Umbilical cord (tissue), 2 donors: ENCODE data around the gene CBR4. TPM values are rescaled to one million over a fixed set of nuclear protein-coding genes. Genes with fewer than 3 reads are reported as not detected.

Source experiments
- DNase-seq: peaks from one replicate; pipeline ENCODE4 v3.0.0-alpha.2; 2015; ENCODE audit warnings: low spot score
- total RNA-seq: library from RNA; depleted of rRNA; stranded (reverse); fragments of >200 nt; gene quantifications from one replicate; pipeline ENCODE4 v1.2.3, GENCODE V29; 2014; ENCODE audit warnings: low replicate concordance; ENCODE audit not compliant: insufficient read depth

The CBR4 gene
- total RNA-seq, 1 donor from 2014 or later, result 30.3 TPM

DNA sequence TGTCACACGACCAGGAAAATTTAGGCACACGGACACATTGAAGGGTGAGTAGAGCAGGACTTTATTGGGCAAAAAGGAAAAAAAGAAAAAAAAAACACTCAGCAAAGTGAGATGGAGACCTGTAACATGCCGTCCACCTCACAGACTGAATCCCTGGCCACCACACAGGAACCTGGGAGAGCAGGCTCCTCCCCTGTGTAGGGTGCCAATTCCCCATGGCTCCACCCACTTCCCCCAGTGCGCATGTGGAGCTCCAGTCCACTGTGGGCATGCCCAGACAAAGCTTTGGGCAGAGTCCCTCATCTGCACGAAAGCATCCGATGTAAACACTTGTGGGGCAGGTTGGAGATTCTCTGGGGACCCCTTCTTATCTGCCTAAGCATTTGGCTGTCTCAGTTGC, 23.6 kb upstream of the CBR4 start:
- no peak for DNase-seq

DNA sequence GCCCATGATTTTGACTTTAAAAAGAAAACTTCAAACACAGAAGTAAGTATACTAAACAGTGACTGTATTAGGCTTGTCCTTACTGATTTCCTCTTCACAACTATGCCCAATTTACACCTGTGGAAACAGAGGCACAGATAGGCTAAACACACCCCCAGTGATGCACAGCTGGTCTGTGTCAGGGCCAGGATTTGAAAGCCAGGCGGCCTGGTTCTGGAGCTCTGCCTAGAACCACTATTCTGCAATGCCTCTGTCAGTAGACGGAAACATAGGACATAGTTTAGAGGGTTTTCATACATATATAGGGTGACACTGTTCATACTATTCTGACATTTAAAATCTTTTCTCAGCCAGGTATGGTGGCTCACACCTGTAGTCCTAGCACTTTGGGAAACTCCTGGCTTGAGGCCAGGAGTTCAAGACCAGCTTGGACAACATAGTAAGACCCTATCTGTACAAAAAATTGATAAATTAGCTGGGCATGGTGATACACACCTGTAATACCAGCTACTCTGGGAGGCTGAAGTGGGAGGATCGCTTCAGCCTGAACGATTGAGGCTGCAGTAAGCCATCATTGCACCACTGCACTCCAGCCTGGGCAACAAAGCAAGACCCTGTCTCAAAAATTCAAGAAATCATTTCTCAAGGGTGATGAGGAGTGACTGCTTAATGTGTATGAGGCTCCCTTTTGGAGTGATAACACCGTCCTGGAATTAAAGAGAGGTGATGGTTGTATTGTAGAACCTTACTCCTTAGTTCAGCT, 23.0 kb upstream of the CBR4 start:
- DNase-seq, result no peak

DNA sequence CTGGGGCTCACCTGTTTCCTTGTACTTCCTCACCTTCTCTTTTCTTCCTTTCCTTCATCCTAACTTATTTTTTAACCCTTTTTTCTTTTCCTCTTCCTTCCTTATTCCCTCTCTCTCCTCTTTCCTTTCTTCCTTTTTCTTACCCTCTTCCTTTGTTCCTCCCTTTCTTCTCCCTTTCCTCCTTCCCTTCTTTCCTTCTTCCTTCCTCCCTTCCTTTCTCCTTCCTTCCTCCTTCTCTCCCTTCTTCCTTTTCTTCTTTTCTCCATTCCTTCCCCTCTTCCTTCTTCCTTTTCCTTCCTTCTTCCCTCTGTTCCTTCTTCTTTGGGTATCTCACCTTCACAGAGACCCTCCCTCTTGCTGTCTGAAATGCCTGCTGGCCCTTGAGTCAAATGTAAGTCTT, 22.1 kb upstream of the CBR4 start:
- no peak for DNase-seq

DNA sequence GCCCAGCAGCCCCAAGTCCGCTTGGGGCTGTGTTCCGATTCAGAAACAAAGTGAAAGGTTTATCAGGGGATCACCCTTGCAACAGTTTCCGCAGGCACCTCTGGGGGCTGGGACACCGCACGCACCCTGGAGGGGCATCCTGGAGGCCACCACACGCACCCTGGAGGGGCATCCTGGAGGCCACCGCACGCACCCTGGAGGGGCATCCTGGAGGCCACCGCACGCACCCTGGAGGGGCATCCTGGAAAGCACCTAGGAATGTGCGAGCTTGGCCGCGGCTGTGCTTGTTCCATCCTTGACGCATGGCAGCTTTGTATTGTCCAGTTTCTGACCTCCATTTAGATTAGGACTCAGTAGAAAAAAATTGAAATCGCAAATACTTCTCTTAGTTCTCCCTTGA, 21.3 kb upstream of the CBR4 start:
- no peak for DNase-seq

DNA sequence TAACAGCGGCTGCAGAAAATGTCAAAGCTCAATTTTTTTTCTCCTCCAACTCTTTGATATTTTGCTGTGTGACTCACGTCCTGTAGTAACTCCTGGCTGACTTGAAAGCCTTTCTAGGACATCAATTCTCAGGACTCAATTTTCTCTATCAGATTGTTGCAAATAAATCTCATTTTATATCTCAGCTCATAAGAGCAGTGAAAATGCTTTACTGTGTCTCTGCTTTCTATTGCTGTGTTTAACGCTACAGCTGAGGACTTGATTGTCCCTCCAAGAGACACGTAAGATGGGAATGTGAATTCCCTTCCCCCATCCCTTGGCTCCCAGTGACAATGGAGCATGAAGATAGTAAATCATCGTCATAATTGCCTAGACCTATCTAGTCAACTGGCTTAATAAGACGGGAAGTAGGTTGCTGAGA, 20.5 kb upstream of the CBR4 start:
- DNase-seq, result no peak

DNA sequence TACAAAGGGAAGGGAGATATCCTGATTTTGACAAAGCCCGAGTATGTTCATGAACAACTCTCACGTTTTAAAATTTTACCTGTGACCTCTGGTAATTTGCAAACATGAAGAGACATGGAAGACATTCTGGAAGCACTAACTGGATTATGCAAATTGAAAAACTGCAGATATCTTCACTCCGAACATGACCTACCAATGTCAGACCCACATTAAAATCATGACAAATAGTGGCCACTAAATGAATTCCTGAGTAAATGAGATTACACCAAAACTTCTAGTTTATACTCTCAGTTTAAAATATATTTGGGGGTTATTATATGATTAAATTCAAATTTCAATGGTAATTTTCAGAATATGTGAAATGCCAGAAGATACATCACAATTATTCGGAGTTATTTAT, 19.9 kb upstream of the CBR4 start:
- DNase-seq, result no peak

DNA sequence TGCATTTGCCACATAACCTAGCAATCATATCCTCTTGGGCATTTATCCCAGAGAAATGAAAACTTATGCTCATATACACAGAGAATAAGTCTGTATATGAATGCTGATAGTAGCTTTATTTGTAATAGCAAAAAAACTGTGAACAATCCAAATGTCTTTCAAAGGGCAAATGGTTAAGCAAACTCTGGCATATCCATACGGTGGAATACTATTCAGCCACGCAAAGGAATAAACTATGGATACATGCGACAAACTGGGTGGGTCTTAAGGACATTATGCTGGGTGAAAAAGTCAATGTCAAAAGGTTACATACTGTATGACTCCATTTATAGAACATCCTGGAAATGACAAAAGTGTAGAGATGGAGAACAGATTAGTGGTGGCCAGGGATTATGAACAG, 17.6 kb upstream of the CBR4 start:
- DNase-seq, result no peak

DNA sequence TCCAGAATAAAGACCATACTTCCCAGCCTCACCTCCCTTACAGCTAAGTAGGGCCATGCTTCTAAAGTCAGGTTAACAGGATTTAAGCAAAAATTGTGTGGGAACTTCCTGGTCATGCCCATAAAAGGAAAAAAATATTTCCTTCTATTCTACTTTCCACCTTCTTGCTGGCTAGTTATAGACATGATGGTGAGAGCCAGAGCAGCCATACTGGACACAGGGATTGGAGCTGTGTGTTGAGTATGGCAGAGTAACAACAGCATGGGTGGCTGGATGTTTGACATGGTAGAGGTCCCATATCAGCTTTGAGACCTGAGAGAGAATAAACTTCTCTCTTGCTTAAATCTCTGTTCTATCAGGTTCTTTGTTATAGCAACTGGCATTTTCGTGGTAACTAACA, 15.1 kb upstream of the CBR4 start:
- DNase-seq, result no peak

DNA sequence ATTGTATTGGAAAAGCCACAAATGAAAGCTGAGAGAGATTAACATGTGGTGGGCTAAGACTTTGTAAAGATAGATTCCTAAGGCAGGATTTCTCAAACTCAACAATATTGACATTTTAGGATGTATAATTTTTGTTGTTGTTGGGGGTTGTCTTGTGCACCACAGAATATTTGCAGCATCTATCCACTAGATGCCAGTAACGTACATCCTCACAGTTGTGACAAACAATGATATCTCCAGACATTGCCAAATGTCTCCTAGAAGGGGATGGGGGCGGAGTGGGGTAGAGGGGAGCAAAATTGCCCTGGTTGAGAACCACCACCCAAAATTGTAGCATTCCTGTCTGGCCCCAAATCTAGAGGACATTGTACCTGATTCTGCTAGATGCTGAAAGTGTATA, 14.7 kb upstream of the CBR4 start:
- DNase-seq, result peak; percentile 50

DNA sequence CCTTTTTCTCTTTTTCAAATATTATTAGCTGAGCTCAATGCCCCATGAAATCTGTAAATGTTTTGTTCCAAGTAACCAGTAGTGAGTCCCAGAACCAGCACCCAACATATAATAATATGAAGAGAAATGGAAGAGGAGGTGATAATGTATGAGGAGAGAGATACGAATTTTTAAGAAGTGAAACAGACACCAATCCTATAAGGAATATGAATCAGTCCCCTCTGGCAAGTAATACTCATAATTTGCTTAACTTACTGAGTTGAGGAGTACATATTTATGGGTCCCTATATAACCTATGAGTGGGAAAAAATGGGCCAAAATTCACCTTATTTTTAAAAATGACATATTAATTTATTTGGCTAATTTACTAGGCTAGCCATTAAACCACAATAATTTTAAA, 8.4 kb upstream of the CBR4 start:
- no peak for DNase-seq

DNA sequence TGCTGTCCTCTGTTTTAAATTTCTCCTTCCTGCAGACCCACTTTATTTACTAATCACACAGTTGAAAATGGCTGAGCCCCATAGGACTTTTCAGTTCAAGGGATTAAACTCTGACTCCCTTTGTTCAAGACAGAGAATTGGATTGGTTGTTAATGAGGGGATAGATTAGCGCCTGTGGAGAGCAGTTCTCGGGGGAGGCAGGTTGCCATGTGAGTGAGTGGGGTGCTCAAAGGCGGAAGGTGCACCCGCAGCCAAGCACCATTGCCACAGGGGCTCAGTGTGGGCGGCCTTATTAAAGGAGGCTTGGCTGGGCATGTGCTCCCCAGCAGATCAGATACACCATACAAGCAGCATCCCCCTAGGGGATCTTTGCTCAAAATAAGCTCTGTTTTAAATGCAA, 7.9 kb upstream of the CBR4 start:
- DNase-seq, result no peak

DNA sequence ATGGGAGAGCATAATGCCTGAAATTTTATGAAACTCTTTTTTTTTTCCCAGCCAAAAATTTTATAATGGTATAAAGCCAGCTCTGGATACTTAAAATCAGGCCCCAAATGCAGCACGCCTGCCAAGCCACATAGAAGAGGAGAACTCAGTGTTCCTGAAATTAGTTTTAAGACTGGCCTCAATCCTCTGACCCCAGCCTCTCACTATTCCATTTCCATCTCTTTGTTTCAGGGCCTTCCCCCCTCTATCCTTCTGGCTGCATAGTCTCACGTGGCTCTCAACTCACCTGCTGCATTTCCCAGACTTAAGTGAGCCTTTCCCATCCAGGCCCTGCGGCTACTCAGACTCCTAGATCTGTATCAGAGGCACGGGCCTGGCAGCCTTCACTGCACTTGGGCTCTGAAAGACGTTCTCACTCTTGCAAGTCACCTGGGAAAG, 5.2 kb upstream of the CBR4 start:
- no peak for DNase-seq

DNA sequence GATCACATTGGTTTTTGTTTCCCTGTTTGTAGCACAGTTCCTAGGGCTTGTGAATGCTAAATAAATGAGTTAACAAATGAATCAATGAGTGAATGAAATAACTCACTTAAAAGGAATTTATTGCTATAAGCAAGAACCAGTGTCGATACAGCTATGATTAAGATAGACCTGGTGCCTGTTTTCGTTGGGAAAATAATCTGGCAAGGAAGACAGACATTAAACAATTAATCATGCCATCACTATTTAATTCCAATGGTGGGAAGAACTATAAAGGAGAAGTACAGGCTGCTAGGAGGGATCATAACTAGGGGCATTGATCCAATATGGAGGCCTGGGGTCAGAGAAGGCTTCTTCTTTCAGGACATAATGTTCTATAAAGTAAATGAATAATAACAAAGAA, 4.5 kb upstream of the CBR4 start:
- no peak for DNase-seq

DNA sequence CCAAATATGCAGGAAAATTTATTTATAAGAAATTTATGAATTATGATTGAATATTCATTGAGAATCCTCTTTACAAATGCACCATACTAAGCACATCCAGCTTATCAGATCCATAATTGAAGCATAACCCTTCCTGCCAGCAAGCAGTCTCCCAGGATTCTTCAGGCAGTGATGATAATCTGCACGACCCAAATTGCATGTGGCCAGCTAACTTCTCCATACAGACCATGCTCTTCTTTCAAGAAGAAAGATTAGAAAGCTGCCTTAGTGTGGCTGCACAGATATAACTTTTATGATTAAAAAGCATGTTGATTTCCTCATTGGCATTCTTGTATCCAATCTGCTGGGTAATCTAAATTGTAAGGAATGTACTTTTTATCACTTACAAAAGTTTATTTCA, 3.3 kb upstream of the CBR4 start:
- no peak for DNase-seq

DNA sequence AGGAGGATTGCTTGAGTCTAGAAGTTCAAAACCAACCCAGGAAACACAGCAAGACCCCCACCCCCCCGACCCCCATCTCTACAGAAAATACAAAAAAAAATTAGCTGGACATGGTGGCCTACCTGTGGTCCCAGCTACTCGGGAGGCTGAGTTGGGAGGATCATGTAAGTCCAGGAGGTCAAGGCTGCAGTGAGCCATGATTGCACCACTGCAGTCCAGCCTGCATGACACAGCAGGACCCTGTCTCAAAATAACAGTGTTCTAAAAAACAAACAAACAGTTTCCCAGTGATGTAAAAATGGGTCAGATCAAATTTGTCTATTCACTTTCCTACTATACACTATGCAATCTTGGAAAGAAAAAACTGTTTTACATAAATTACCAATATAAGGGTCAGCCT, 2.0 kb upstream of the CBR4 start:
- DNase-seq, result no peak

DNA sequence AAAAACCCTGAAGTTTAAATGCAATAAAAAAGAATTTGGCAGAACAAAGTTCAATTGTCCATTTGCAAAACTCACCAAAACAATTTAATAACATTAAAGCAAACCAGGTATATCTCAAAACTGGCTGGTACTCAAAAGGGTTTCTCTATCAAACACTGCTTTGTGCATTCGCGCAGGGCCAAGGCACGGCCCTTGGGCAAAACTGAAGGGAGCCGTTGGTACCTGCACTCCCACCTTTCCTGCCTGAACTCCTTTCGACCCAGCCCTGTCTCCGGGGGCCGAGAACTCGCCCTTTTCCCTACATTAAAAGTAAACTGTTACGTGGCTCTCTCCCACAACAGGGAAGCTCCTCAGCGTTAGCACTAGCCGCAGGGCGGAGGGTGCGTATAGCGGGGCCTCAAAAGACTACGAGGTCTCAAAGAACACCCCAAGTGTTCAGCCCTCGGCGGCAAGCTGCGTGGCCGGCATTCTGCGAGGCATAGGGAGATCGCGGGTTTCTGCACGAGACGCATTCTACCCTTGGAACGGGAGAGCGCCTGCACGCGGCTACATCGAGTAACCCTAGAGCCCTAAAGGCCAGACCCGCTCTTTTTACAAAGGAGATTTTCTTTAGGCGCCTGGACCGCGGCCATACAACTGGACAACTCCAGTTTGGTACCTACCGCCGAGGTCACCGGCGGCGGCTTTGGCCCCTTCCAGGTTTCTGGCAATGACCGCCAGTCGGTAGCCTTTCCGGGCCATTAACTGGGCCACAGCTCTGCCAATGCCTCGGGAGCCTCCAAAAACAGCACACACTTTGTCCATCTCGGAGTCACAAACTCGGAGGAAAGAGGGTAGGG, 550 bp downstream of the CBR4 start:
- peak; percentile 66 for DNase-seq

DNA sequence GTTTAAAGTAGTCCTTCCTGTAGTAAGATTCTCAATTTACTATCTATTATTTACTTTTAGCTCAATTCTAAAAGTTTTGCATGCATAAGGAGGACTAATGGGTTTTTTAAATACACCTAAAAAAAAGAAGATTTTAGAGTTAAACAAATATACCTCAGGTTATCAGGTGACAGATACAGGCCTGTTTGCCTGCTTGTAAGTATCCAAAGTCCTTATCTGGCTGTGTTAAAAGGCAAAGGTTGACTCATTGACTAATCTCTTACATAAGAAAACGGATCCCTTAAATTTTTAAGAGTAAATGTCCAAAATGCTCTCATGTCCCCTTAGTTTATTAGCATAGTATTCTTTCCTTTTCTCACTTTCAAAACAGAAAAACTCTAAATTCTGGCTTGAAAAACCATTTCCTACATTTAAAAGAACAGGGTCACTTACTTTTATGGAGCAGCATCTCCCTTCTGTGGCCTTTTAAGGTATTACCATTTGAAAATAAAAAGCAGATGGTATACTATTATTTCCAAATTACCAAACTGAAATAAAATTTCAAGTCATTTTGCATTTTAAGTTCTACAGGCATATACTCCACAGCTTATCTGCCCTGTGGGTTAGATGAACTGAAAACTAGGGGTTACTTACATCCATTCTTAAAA, 4.5 kb downstream of the CBR4 start:
- no peak for DNase-seq

DNA sequence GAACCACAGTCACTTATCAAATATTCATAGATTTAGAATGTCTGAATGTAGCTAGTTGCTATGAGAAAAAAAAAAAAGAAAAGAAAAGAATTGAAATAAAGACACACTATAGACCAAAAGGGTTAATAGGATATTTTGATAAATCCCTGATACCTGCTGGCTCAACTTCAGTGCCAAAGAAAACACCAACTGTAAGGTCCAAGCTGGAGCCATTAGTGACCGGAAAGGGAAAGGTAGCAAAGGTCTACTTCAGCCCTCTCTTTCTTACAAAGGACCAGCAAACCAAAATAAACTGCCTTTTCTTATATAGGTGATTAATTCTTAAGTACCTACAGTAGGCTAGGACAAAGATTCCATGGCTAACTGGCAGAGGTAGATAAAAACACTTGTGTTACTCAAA, 9.7 kb downstream of the CBR4 start:
- DNase-seq, result no peak

DNA sequence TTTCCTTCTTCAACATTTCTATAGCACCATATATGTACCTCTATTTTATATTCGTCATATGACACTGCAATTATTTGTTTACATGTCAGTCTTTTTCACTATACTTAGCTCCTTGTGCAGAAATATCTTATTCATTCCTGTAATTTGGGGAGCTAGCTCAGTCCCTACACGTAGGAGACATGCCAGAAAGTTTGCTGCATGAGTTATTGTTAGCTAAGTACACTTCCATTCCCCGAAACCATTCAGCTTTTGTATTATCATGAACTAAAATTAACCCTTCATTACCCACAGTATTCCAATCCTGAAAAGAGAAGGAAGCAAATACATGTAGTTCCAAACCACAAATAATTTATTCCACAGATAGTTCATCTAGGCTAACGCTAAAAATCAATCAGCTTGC, 10.2 kb downstream of the CBR4 start:
- no peak for DNase-seq

DNA sequence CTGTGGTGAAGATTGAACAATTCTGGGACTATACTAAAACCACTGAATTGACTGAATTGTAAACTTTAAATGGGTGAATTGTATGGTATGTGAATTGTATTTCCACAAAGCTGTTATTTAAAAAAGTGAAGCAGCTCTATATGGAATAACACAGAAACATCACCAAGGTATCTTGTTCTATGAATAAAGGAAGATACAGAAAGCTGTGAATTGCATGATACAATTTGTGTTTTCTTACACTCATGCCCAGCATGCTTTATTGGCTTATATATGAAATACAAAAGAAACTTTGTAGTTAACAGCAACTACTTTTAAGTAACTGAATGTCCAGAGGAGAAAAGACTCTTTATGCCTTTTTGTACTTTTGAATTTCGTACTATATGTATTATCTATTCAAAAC, 11.5 kb downstream of the CBR4 start:
- no peak for DNase-seq

DNA sequence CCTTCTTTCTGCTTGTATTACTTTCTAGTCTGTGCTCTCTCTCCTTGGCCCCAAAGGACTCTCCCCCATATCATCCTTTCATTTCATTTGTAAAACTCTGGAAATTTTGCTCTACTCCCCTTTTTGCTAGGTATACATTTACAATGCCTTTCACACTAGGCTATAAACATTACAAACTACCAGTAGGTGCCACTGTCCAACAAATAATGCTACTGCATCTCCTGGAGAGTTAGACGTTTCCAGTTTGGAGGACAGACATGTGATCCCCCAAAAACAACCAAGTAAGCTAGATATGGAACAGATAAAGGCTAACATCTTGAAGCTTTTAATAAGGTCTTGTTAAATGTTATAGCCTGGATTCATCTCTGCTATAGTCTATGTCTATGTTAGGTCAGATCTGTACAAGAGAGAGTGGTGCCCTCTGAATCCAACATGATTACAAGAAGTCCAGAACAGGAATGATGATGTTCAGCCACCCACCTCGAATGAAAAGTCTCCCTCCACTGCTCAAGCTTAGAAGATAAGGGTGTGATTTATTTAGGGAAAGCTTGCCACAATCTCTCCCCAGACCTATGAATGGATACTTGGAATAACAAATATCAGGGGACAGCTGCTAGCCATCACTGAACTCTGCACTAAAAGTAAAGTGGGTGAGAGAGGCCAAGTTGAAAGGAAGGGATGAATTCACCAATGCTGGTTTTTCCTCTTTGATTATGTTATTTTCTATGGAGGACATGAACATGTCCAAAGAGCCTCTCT, 14.3 kb downstream of the CBR4 start:
- peak; percentile 44 for DNase-seq

DNA sequence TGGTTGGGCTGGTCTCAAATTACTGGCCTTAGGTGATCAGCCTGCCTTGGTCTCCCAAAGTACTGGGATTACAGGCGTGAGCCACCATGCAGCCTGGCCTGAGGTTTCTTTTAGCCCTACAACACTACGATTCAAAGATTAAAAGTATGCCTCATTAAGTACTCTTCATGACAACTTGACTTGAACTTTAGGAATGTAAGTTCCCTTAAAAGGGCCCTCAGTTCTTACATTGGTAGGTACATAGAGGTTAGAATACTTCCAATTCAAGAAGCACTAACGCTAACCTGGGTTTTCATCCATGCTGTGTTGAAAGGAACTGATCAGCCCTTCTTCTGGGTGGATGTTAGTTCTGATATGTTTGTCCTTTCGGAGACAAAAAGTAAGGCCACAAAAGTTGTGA, 15.1 kb downstream of the CBR4 start:
- DNase-seq, result no peak
